CD14-positive monocyte (primary cell): ENCODE results near the gene HBZ. TPM values are rescaled to one million over a fixed set of nuclear protein-coding genes. Genes with fewer than 3 reads are reported as not detected.

Source experiments
- DNase-seq, 3 donors: peaks; one replicate each; pipeline ENCODE4 v3.0.0-alpha.2; 2011 to 2022
- H2AFZ ChIP-seq: 2 replicates; pipeline ENCODE4 v1.6.0; 2012; ENCODE audit warnings: mild to moderate bottlenecking, low read depth, low read length, inconsistent platforms; ENCODE audit not compliant: insufficient read depth, poor library complexity, severe bottlenecking
- H3K27ac ChIP-seq, 2 donors: 1 replicate in 1 of 2; 2 replicates in 1 of 2; pipeline ENCODE4 v1.5.1; 2012 to 2013; ENCODE audit warnings: low read length in 2 of 2, control low read depth in 1 of 2, inconsistent platforms in 1 of 2, low read depth in 1 of 2, mild to moderate bottlenecking in 1 of 2
- H3K27me3 ChIP-seq, 2 donors: one replicate each; pipeline versions ENCODE4 v1.6.0 to v1.6.1; 2011 to 2013; ENCODE audit warnings: low read length in 2 of 2; ENCODE audit not compliant: control insufficient read depth in 2 of 2, insufficient read depth in 2 of 2
- H3K36me3 ChIP-seq, 2 donors: replicated peaks in 1 of 2; 1 replicate in 1 of 2; 2 replicates in 1 of 2; pipeline versions ENCODE4 v1.5.1 to v1.6.1; 2012 to 2013; ENCODE audit warnings: low read length in 2 of 2, control low read depth in 1 of 2, inconsistent platforms in 1 of 2, mild to moderate bottlenecking in 1 of 2; ENCODE audit not compliant: insufficient read depth in 2 of 2, control insufficient read depth in 1 of 2
- H3K4me1 ChIP-seq, 2 donors: 1 replicate in 1 of 2; 2 replicates in 1 of 2; pipeline versions ENCODE4 v1.5.1 to v1.6.1; 2012 to 2013; ENCODE audit warnings: low read length in 2 of 2, control low read depth in 1 of 2, inconsistent platforms in 1 of 2, mild to moderate bottlenecking in 1 of 2, moderate library complexity in 1 of 2; ENCODE audit not compliant: insufficient read depth in 2 of 2, control insufficient read depth in 1 of 2
- H3K4me2 ChIP-seq: replicated peaks from 2 replicates; pipeline ENCODE3; 2012; ENCODE audit warnings: low read length, moderate library complexity, mild to moderate bottlenecking; ENCODE audit not compliant: poor library complexity, severe bottlenecking; ENCODE audit errors: extremely low read depth
- H3K4me3 ChIP-seq, 3 experiments: fragments of 200-600 bp in 1 of 3; sonication (generic) in 1 of 3; replicated peaks in 1 of 3; 1 replicate in 2 of 3; 2 replicates in 1 of 3; pipeline ENCODE4 v1.5.1; 2011 to 2013; ENCODE audit warnings: low read length in 3 of 3, mild to moderate bottlenecking in 3 of 3, control low read depth in 2 of 3, low read depth in 2 of 3, inconsistent platforms in 1 of 3, moderate library complexity in 1 of 3
- H3K79me2 ChIP-seq: 2 replicates; pipeline ENCODE4 v1.6.0; 2012; ENCODE audit warnings: mild to moderate bottlenecking, control low read depth, inconsistent platforms, low read length, moderate library complexity; ENCODE audit not compliant: insufficient read depth
- H3K9ac ChIP-seq: 2 replicates; pipeline ENCODE4 v1.6.0; 2017; ENCODE audit warnings: low read length, mild to moderate bottlenecking; ENCODE audit not compliant: insufficient read depth, poor library complexity, severe bottlenecking
- H3K9me3 ChIP-seq, 2 donors: replicated peaks in 1 of 2; 1 replicate in 1 of 2; 2 replicates in 1 of 2; pipeline versions ENCODE4 v1.5.1 to v1.6.1; 2012 to 2013; ENCODE audit warnings: low read length in 2 of 2, control low read depth in 1 of 2; ENCODE audit not compliant: control insufficient read depth in 1 of 2, insufficient read depth in 1 of 2
- H4K20me1 ChIP-seq: 2 replicates; pipeline ENCODE4 v1.6.0; 2012; ENCODE audit warnings: mild to moderate bottlenecking, low read length, control low read depth, moderate library complexity; ENCODE audit not compliant: insufficient read depth
- H3K27ac Mint-ChIP-seq, 7 donors: one replicate each; pipeline ENCODE4 v1.8.0; 2020; ENCODE audit warnings: mild to moderate bottlenecking in 7 of 7, mixed read lengths in 7 of 7, moderate library complexity in 6 of 7, inconsistent platforms in 2 of 7
- H3K27me3 Mint-ChIP-seq, 3 donors: one replicate each; pipeline ENCODE4 v1.8.0; 2021 to 2022; ENCODE audit warnings: low read depth in 3 of 3, mild to moderate bottlenecking in 3 of 3, mixed read lengths in 3 of 3, moderate library complexity in 3 of 3, inconsistent platforms in 1 of 3
- H3K36me3 Mint-ChIP-seq, 2 donors: one replicate each; pipeline ENCODE4 v1.8.0; 2020; ENCODE audit warnings: mixed read lengths in 2 of 2, inconsistent platforms in 1 of 2, mild to moderate bottlenecking in 1 of 2
- H3K4me1 Mint-ChIP-seq: one replicate; pipeline ENCODE4 v1.8.0; 2020; ENCODE audit warnings: mild to moderate bottlenecking, mixed read lengths
- H3K4me3 Mint-ChIP-seq, 2 donors: one replicate each; pipeline ENCODE4 v1.8.0; 2020; ENCODE audit warnings: mild to moderate bottlenecking in 2 of 2, mixed read lengths in 2 of 2, moderate library complexity in 1 of 2
- H3K9me3 Mint-ChIP-seq, 7 donors: one replicate each; pipeline ENCODE4 v1.8.0; 2020 to 2022; ENCODE audit warnings: mixed read lengths in 7 of 7, mild to moderate bottlenecking in 6 of 7, moderate library complexity in 6 of 7, inconsistent platforms in 2 of 7
- WGBS: methylation state at CpG from one replicate; pipeline ENCODE4 v1.1.5; 2013; ENCODE audit warnings: missing lambda C conversion rate; ENCODE audit not compliant: insufficient coverage; 5-methylcytosine and 5-hydroxymethylcytosine counted together
- intact Hi-C, 2 donors: fragments of 100-400 bp; cut with micrococcal nuclease; formaldehyde crosslinking; loops; one replicate each; pipeline versions ENCODE4 v1.15.0 to v1.15.1; 2023
- polyA plus RNA-seq, 3 donors: library from polyadenylated mRNA; depleted of rRNA in 1 of 3; unstranded in 2 of 3; stranded (reverse) in 1 of 3; fragments of 300-500 nt in 2 of 3; fragments of >200 nt in 1 of 3; fragmentation: Illumina TruSeq in 2 of 3; gene quantifications; 1 replicate in 2 of 3; 2 replicates in 1 of 3; pipeline ENCODE4 v1.2.3, GENCODE V29; 2012 to 2021
- TF ChIP-seq, protein P1 (sequence below): fragments of 200-600 bp; IDR thresholded peaks from one replicate; pipeline ENCODE4 v1.8.0; 2022; ENCODE audit warnings: antibody characterized with exemption, mild to moderate bottlenecking

HBZ gene
- polyA plus RNA-seq, 3 donors: not detected

DNA sequence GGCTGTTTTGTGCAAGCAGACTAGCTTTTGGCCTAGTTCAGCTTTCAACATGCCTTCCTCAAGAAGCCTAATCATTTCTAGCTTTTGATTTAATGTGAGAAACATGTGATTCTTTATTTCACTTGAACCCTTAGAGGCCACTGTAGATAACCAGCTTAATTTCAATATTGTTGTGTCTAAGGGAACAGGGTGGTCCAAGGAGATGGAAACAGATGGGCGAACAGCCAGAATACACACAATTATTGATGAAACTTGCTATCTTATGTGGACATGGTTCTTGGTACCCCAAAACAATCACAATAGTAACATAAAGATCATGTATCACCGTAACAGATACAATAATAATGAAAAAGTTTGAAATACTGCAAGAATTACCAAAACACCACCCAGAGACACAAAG lies 18.7 kb upstream of the HBZ start:
- H3K27ac Mint-ChIP-seq: no peak overlapping the region

DNA sequence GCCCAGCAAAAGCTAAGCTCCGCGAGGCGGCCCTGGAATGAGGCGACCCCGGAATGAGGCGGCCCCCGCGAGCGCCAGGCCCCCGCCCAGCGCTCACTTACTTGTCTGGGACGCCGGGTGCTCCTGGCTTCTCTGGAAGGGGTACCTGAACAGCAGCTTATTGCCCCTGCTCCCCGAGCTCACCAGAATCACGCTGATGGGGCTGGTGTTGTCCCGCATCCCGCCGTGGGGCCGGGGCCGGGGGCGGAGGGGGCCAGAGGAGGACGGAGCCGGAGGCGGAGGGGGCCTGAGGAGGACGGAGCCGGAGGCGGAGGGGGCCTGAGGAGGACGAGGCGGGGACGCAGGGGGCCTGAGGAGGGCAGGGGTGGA lies 14.4 kb upstream of the HBZ start:
- Mint-ChIP-seq H3K4me3 (peak overlapping the region; percentile 67 to 86), H3K36me3 (peaks cover 0 to 3% of the 10 kb centered on the region in 2 donors), H3K27ac (peak overlapping the region in 4 of 7 donors; percentile 41 to 60 (median 56)), H3K27me3 (peaks cover 0 to 8% (median 5%) of the 10 kb centered on the region in 3 donors), H3K9me3 (peaks cover 0 to 4% (median 0%) of the 10 kb centered on the region in 7 donors), H3K4me1 (peaks cover 14% of the 10 kb centered on the region)
- intact Hi-C loops: loop anchor here in 1 of 2 donors (5.0 kb wide), 1 partner anchor 94 kb away; the partner anchor contains the start of gene FAM234A
- H3K9ac ChIP-seq: peak overlapping the region; percentile 83
- no peaks in the 10 kb centered on the region for H3K9me3 ChIP-seq
- peak overlapping the region; percentile 52 to 78 (median 70) for H3K4me3 ChIP-seq
- H3K4me1 ChIP-seq: peaks cover 8 to 9% of the 10 kb centered on the region in 2 donors
- DNase-seq: no peak
- H3K27ac ChIP-seq: peak overlapping the region in 1 of 2 donors; percentile 67
- WGBS: 1% methylated on average over 15 of the region's 30 CpGs
- H3K27me3 ChIP-seq: no peaks in the 10 kb centered on the region
- H4K20me1 ChIP-seq: no peaks in the 10 kb centered on the region
- H3K36me3 ChIP-seq: no peaks in the 10 kb centered on the region
- H3K79me2 ChIP-seq: peaks cover 18% of the 10 kb centered on the region
- H3K4me2 ChIP-seq: peak overlapping the region; percentile 77
- H2AFZ ChIP-seq: peak overlapping the region; percentile 89
- TF ChIP-seq, protein P1, sequence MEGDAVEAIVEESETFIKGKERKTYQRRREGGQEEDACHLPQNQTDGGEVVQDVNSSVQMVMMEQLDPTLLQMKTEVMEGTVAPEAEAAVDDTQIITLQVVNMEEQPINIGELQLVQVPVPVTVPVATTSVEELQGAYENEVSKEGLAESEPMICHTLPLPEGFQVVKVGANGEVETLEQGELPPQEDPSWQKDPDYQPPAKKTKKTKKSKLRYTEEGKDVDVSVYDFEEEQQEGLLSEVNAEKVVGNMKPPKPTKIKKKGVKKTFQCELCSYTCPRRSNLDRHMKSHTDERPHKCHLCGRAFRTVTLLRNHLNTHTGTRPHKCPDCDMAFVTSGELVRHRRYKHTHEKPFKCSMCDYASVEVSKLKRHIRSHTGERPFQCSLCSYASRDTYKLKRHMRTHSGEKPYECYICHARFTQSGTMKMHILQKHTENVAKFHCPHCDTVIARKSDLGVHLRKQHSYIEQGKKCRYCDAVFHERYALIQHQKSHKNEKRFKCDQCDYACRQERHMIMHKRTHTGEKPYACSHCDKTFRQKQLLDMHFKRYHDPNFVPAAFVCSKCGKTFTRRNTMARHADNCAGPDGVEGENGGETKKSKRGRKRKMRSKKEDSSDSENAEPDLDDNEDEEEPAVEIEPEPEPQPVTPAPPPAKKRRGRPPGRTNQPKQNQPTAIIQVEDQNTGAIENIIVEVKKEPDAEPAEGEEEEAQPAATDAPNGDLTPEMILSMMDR: no peak

More for the DNA sequence above, 18.7 kb upstream of the HBZ start:
- H3K9me3 Mint-ChIP-seq: peaks cover 0 to 2% (median 0%) of the 10 kb centered on the region in 7 donors
- Histone ChIP-seq H4K20me1 (no peaks in the 10 kb centered on the region), H3K27ac (no peak overlapping the region), H3K9ac (no peak overlapping the region), H3K4me1 (peaks cover 8 to 9% of the 10 kb centered on the region in 2 donors), H3K4me3 (no peak overlapping the region), H3K9me3 (no peaks in the 10 kb centered on the region), H3K36me3 (peaks cover 0 to 7% of the 10 kb centered on the region in 2 donors), H3K27me3 (no peaks in the 10 kb centered on the region), H3K4me2 (no peak overlapping the region), H3K79me2 (peaks cover 21% of the 10 kb centered on the region), H2AFZ (no peak overlapping the region)
- TF ChIP-seq, protein P1: no peak
- H3K36me3 Mint-ChIP-seq: peaks cover 8 to 12% of the 10 kb centered on the region in 2 donors
- DNase-seq: no peak
- WGBS: no CpG with 5 or more reads among the region's 2 CpGs
- H3K4me1 Mint-ChIP-seq: peaks cover 13% of the 10 kb centered on the region
- no peaks in the 10 kb centered on the region for H3K27me3 Mint-ChIP-seq
- H3K4me3 Mint-ChIP-seq: no peak overlapping the region
- intact Hi-C loops: no loop called here
